ENCODE results near the gene D2HGDH.

D2HGDH gene

GRCh38 chr2:241708879-241709278 is 25.6 kb upstream of the D2HGDH start:
- no peak for FAIRE-seq
- TF ChIP-seq CTCF (IDR thresholded peaks at IDR 0.05; ENCODE audit: insufficient read depth, missing control alignments) = no peak
- DNase-seq (ENCODE audit: insufficient read length, low spot score) = no peak

GRCh38 chr2:241719093-241719492 is 15.3 kb upstream of the D2HGDH start:
- TF ChIP-seq CTCF (IDR thresholded peaks at IDR 0.05; ENCODE audit: insufficient read depth, missing control alignments) = no peak
- no peak for FAIRE-seq
- no peak for DNase-seq (ENCODE audit: insufficient read length, low spot score)

- TF ChIP-seq CTCF (IDR thresholded peaks at IDR 0.05; ENCODE audit: insufficient read depth, missing control alignments) = no peak
- DNase-seq (ENCODE audit: insufficient read length, low spot score) (peak; percentile 10), FAIRE-seq (no peak)
Measured at GRCh38 chr2:241720099-241720498, 14.3 kb upstream of the D2HGDH start.

- no peak for TF ChIP-seq CTCF (IDR thresholded peaks at IDR 0.05; ENCODE audit: insufficient read depth, missing control alignments)
- FAIRE-seq = no peak
- peak; percentile 10 for DNase-seq (ENCODE audit: insufficient read length, low spot score)
Measured at GRCh38 chr2:241720560-241720959, 13.9 kb upstream of the D2HGDH start.

- DNase-seq (ENCODE audit: insufficient read length, low spot score) = no peak
- no peak for FAIRE-seq
- no peak for TF ChIP-seq CTCF (IDR thresholded peaks at IDR 0.05; ENCODE audit: insufficient read depth, missing control alignments)
Measured at GRCh38 chr2:241721852-241722251, 12.6 kb upstream of the D2HGDH start.

- TF ChIP-seq CTCF (IDR thresholded peaks at IDR 0.05; ENCODE audit: insufficient read depth, missing control alignments) = no peak
- DNase-seq (ENCODE audit: insufficient read length, low spot score) (peak; percentile 12), FAIRE-seq (no peak)
Measured at GRCh38 chr2:241722896-241723454, 11.5 kb upstream of the D2HGDH start.

- TF ChIP-seq CTCF (IDR thresholded peaks at IDR 0.05; ENCODE audit: insufficient read depth, missing control alignments) = peak; percentile 26
- DNase-seq (ENCODE audit: insufficient read length, low spot score) = peak; percentile 49
- no peak for FAIRE-seq
Measured at GRCh38 chr2:241724259-241724974, 10.0 kb upstream of the D2HGDH start.

Data from D721Med (cell line).